DOHH2 (cell line): ENCODE data around the gene IRX2.

Experiments used
- CTCF ChIP-seq: fragments of 200-600 bp; sonication (generic); IDR thresholded peaks from one replicate; pipeline ENCODE4 v1.5.1; 2014; ENCODE audit warnings: antibody characterized with exemption, mild to moderate bottlenecking, low read depth, low read length; ENCODE audit not compliant: poor library complexity, severe bottlenecking
- EZH2phosphoT487 ChIP-seq: fragments of 200-600 bp; sonication (generic); IDR thresholded peaks from 2 replicates; pipeline ENCODE4 v1.6.1; 2017; ENCODE audit warnings: borderline replicate concordance, mild to moderate bottlenecking, antibody characterized with exemption, low read length, moderate library complexity, mixed read lengths

- no peak for TF ChIP-seq CTCF
- TF ChIP-seq EZH2phosphoT487: no peak
Observed at GRCh38 chr5:2754581-2755075, 3.2 kb upstream of the IRX2 start.
